Astrocyte of the spinal cord (primary cell): ENCODE measurements around the gene ISG15.

Source experiments
- DNase-seq: peaks from one replicate; pipeline ENCODE4 v3.0.0; 2011; ENCODE audit warnings: low read depth, low spot score
- H3K4me3 ChIP-seq: 2 replicates; pipeline ENCODE4 v1.5.1; 2011; ENCODE audit warnings: low read depth, mild to moderate bottlenecking, low read length, moderate library complexity
- in situ Hi-C: cut with HindIII; loops from 2 replicates; pipeline ENCODE4 v1.10.0; 2017; ENCODE audit warnings: low sequenced_read_pairs
- TF ChIP-seq, protein P1 (sequence below): IDR thresholded peaks from 2 replicates; pipeline ENCODE4 v1.5.1; 2012; ENCODE audit warnings: low read depth, mild to moderate bottlenecking, low read length, inconsistent platforms

The ISG15 gene

DNA sequence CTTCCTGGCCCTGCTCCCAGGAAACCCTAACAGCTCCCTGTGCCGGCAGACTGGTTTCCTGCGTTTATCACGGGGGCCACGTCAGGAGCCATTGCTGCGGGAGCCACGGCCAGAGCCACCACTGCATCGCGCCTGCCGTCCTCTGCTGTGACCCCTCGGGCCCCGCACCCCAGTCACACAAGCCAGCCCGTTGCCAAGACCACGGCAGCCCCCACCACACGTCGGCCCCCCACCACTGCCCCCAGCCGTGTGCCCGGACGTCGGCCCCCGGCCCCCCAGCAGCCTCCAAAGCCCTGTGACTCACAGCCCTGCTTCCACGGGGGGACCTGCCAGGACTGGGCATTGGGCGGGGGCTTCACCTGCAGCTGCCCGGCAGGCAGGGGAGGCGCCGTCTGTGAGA is 34.7 kb downstream of the ISG15 start:
- in situ Hi-C loops: no loop called here
- no peak for DNase-seq
- H3K4me3 ChIP-seq: no peak overlapping the region
- TF ChIP-seq, protein P1, sequence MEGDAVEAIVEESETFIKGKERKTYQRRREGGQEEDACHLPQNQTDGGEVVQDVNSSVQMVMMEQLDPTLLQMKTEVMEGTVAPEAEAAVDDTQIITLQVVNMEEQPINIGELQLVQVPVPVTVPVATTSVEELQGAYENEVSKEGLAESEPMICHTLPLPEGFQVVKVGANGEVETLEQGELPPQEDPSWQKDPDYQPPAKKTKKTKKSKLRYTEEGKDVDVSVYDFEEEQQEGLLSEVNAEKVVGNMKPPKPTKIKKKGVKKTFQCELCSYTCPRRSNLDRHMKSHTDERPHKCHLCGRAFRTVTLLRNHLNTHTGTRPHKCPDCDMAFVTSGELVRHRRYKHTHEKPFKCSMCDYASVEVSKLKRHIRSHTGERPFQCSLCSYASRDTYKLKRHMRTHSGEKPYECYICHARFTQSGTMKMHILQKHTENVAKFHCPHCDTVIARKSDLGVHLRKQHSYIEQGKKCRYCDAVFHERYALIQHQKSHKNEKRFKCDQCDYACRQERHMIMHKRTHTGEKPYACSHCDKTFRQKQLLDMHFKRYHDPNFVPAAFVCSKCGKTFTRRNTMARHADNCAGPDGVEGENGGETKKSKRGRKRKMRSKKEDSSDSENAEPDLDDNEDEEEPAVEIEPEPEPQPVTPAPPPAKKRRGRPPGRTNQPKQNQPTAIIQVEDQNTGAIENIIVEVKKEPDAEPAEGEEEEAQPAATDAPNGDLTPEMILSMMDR: no peak

DNA sequence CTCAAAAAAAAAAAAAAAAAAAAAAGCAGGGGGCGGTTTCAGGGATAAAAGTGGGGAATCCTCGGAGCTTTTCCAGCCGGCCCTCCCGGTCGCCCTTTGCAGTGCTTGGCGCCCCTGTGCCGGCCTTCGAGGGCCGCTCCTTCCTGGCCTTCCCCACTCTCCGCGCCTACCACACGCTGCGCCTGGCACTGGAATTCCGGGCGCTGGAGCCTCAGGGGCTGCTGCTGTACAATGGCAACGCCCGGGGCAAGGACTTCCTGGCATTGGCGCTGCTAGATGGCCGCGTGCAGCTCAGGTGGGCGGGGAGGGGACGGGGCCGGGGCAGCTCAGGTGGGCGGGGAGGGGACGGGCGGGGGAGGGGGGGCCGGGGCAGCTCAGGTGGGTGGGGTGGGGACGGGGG is 35.5 kb downstream of the ISG15 start:
- H3K4me3 ChIP-seq: no peak overlapping the region
- TF ChIP-seq, protein P1: no peak
- no peak for DNase-seq
- in situ Hi-C loops: no loop called here

- in situ Hi-C loops: no loop called here
- H3K4me3 ChIP-seq: no peak overlapping the region
- DNase-seq: no peak
- TF ChIP-seq, protein P1: no peak
These were observed 36.2 kb downstream of the ISG15 start for GRCh38 chr1:1049318-1050165.

DNA sequence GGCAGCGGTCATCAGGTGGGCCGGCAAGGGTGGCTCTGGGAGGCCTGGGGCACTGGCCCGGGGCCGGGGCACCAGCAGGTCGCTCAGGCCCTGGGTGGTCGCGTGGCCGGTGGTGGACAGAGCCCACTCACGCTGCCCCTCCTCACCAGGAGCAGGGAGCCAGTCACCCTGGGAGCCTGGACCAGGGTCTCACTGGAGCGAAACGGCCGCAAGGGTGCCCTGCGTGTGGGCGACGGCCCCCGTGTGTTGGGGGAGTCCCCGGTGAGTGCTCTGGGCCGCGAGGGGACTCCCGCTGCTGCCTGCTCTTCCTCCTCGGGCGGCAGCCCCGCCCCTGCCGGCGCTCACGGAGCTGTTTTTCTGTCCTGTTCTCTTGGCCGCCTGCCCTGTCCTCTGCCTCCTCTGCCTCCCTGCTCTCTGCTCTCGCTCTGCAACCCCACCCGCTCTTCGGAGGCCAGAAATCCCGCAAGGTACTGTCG is 37.3 kb downstream of the ISG15 start:
- no peak for DNase-seq
- TF ChIP-seq, protein P1: no peak
- no peak overlapping the region for H3K4me3 ChIP-seq
- in situ Hi-C loops: no loop called here

- TF ChIP-seq, protein P1: no peak
- in situ Hi-C loops: no loop called here
- H3K4me3 ChIP-seq: no peak overlapping the region
- no peak for DNase-seq
These were observed 38.0 kb downstream of the ISG15 start for GRCh38 chr1:1051127-1051810.

DNA sequence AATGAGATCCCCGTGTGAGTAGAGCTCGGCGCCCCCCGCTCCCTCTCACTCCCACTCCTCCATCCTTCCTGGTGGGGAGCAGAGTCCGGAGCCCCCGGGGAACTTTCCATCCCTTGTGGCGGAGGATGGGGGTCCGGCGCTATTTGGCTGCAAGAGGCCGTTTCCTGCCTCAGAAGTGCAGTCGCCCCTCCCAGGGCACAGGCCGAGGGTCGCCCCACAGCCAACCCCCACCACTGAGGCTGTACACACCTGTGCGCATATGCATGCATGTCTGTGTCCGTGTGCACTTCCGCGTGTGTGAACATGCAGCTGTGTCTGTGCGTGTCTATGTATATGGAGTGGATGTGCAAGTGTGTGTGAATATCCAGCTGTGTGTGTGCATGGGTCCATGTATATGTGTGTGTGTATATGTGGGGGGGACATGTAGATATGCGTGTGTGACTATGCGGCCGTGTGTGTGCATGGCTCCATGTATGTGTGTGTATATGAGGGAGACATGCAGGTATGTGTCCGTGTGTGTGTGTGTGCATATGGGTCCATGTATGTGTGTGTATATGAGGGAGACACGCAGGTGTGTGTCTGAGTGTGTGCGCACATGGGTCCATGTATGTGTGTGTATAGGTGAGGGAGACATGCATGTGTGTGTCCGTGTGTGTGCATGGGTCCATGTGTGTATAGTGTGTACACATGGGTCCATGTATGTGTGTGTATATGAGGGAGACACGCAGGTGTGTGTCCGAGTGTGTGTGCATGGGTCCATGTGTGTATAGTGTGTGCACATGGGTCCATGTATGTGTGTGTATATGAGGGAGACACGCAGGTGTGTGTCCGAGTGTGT is 38.9 kb downstream of the ISG15 start:
- no peak overlapping the region for H3K4me3 ChIP-seq
- no peak for DNase-seq
- TF ChIP-seq, protein P1: no peak
- in situ Hi-C loops: no loop called here
